ENCODE data around the gene MTA1.
A peak's percentile ranks its signal among the peaks of the same experiment; 100 is the strongest.

Gene MTA1

GRCh38 chr14:105480199-105480746, 60.6 kb downstream of the MTA1 start:
- Mint-ChIP-seq H3K4me3 (no peak overlapping the region), H3K36me3 (ENCODE audit: low read depth) (no peaks in the 10 kb centered on the region), H3K27me3 (peaks cover 25% of the 10 kb centered on the region), H3K9me3 (no peaks in the 10 kb centered on the region), H3K27ac (peak overlapping the region; percentile 18), H3K4me1 (ENCODE audit: low read depth) (peaks cover 57% of the 10 kb centered on the region)
- no peak for DNase-seq

GRCh38 chr14:105480807-105481801, 61.5 kb downstream of the MTA1 start:
- Mint-ChIP-seq H3K27me3 (peaks cover 16% of the 10 kb centered on the region), H3K36me3 (ENCODE audit: low read depth) (no peaks in the 10 kb centered on the region), H3K4me1 (ENCODE audit: low read depth) (peaks cover 60% of the 10 kb centered on the region), H3K4me3 (peak overlapping the region; percentile 72), H3K9me3 (no peaks in the 10 kb centered on the region), H3K27ac (peak overlapping the region; percentile 96)
- peak; percentile 95 for DNase-seq

- Mint-ChIP-seq H3K27me3 (peaks cover 11% of the 10 kb centered on the region), H3K27ac (peak overlapping the region; percentile 96), H3K9me3 (no peaks in the 10 kb centered on the region), H3K4me1 (ENCODE audit: low read depth) (peaks cover 63% of the 10 kb centered on the region), H3K4me3 (peak overlapping the region; percentile 68), H3K36me3 (ENCODE audit: low read depth) (no peaks in the 10 kb centered on the region)
- peak; percentile 86 for DNase-seq
Measured at GRCh38 chr14:105481886-105482457, 62.3 kb downstream of the MTA1 start.

GRCh38 chr14:105482486-105483110, 63.0 kb downstream of the MTA1 start:
- Mint-ChIP-seq H3K4me1 (ENCODE audit: low read depth) (peaks cover 59% of the 10 kb centered on the region), H3K36me3 (ENCODE audit: low read depth) (no peaks in the 10 kb centered on the region), H3K27ac (peak overlapping the region; percentile 96), H3K9me3 (no peaks in the 10 kb centered on the region), H3K27me3 (peaks cover 7% of the 10 kb centered on the region), H3K4me3 (peak overlapping the region; percentile 26)
- DNase-seq = no peak

- peaks cover 7% of the 10 kb centered on the region for H3K27me3 Mint-ChIP-seq
- no peak for DNase-seq
- H3K36me3 Mint-ChIP-seq (ENCODE audit: low read depth) = no peaks in the 10 kb centered on the region
- no peak overlapping the region for H3K4me3 Mint-ChIP-seq
- peaks cover 64% of the 10 kb centered on the region for H3K4me1 Mint-ChIP-seq (ENCODE audit: low read depth)
- H3K27ac Mint-ChIP-seq = no peak overlapping the region
- H3K9me3 Mint-ChIP-seq = no peaks in the 10 kb centered on the region
Measured at GRCh38 chr14:105483300-105484068, 63.9 kb downstream of the MTA1 start.

GRCh38 chr14:105484069-105484996, 64.7 kb downstream of the MTA1 start:
- Mint-ChIP-seq H3K4me1 (ENCODE audit: low read depth) (peaks cover 71% of the 10 kb centered on the region), H3K36me3 (ENCODE audit: low read depth) (no peaks in the 10 kb centered on the region), H3K4me3 (no peak overlapping the region), H3K27ac (peak overlapping the region; percentile 15), H3K9me3 (no peaks in the 10 kb centered on the region), H3K27me3 (peaks cover 7% of the 10 kb centered on the region)
- DNase-seq = no peak

GRCh38 chr14:105484997-105485393, 65.4 kb downstream of the MTA1 start:
- Mint-ChIP-seq H3K27ac (no peak overlapping the region), H3K4me3 (no peak overlapping the region), H3K36me3 (ENCODE audit: low read depth) (no peaks in the 10 kb centered on the region), H3K27me3 (peaks cover under 1% of the 10 kb centered on the region), H3K4me1 (ENCODE audit: low read depth) (peaks cover 70% of the 10 kb centered on the region), H3K9me3 (no peaks in the 10 kb centered on the region)
- DNase-seq = no peak

- Mint-ChIP-seq H3K4me1 (ENCODE audit: low read depth) (peaks cover 64% of the 10 kb centered on the region), H3K36me3 (ENCODE audit: low read depth) (no peaks in the 10 kb centered on the region), H3K9me3 (no peaks in the 10 kb centered on the region), H3K4me3 (peak overlapping the region; percentile 25), H3K27ac (peak overlapping the region; percentile 26), H3K27me3 (no peaks in the 10 kb centered on the region)
- no peak for DNase-seq
Measured at GRCh38 chr14:105485739-105486162, 66.1 kb downstream of the MTA1 start.

GRCh38 chr14:105486163-105486973, 66.7 kb downstream of the MTA1 start, which contains the start of gene CRIP1:
TSS of gene CRIP1 (plus strand) at chr14:105486886. CDS start at chr14:105487260, 374 bp downstream.
- no peaks in the 10 kb centered on the region for H3K9me3 Mint-ChIP-seq
- H3K27ac Mint-ChIP-seq = peak within 1 kb of the TSS; percentile 71
- peaks cover 58% of the 10 kb centered on the region for H3K4me1 Mint-ChIP-seq (ENCODE audit: low read depth)
- peak within 1 kb of the TSS; percentile 83 for H3K4me3 Mint-ChIP-seq
- no peaks in the 10 kb centered on the region for H3K27me3 Mint-ChIP-seq
- DNase-seq = no peak
- no peaks in the 10 kb centered on the region for H3K36me3 Mint-ChIP-seq (ENCODE audit: low read depth)

- Mint-ChIP-seq H3K36me3 (ENCODE audit: low read depth) (peaks cover 4% of the 10 kb centered on the region), H3K9me3 (no peaks in the 10 kb centered on the region), H3K4me3 (peak overlapping the region; percentile 83), H3K4me1 (ENCODE audit: low read depth) (peaks cover 57% of the 10 kb centered on the region), H3K27me3 (no peaks in the 10 kb centered on the region), H3K27ac (no peak overlapping the region)
- peak; percentile 65 for DNase-seq
Measured at GRCh38 chr14:105486974-105487448, 67.4 kb downstream of the MTA1 start.

GRCh38 chr14:105487449-105487985, 67.9 kb downstream of the MTA1 start:
- Mint-ChIP-seq H3K27me3 (no peaks in the 10 kb centered on the region), H3K36me3 (ENCODE audit: low read depth) (peaks cover 5% of the 10 kb centered on the region), H3K9me3 (no peaks in the 10 kb centered on the region), H3K27ac (peak overlapping the region; percentile 71), H3K4me3 (peak overlapping the region; percentile 83), H3K4me1 (ENCODE audit: low read depth) (peaks cover 53% of the 10 kb centered on the region)
- peak; percentile 70 for DNase-seq
